PFSK-1 (cell line): ENCODE data around the gene LAMB3.

Source experiments
- POLR2AphosphoS5 ChIP-seq: IDR thresholded peaks from 2 replicates; pipeline ENCODE4 v1.6.1; 2012; ENCODE audit warnings: low read depth, mild to moderate bottlenecking, control low read depth, low read length, moderate library complexity
- SIN3A ChIP-seq: IDR thresholded peaks from 2 replicates; pipeline ENCODE4 v1.6.1; 2012; ENCODE audit warnings: mild to moderate bottlenecking, low read length, moderate library complexity, borderline replicate concordance; ENCODE audit not compliant: insufficient read depth
- TAF1 ChIP-seq: IDR thresholded peaks from 2 replicates; pipeline ENCODE4 v1.6.1; 2012; ENCODE audit warnings: low read length, control low read depth, borderline replicate concordance; ENCODE audit not compliant: insufficient read depth

DNA sequence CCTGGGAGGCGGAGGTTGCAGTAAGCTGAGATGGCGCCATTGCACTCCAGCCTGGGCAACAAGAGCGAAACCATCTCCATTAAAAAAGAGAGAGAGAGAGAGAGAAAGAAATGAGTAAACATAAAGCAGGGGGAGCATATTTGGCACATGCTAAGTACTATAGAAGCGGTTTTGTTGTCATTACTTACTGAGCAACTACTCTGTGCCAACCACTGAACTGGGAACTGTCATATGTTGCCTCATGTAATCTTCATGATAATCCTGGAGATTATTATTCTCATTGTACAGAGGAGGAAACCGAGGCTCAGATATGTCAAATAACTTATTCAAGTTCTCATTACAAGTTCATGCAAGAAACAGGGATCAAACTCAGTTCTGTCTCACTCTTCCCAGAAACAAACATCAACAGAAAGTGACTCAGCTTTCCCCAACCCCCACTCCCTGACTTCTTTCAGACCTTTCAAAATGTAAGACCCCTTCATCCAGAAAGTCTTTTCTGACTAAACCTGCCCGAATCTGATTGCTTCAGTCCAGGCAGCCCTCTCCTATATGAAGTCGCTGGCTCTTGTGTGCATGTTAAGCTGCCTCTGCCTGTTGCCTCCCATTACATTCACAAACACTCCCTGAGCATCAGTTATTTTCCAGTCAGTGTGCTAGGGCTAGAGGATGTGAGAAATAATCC lies 23.5 kb downstream of the LAMB3 start:
- TF ChIP-seq POLR2AphosphoS5, result no peak
- TF ChIP-seq SIN3A, result no peak
- TF ChIP-seq TAF1, result no peak
